ENCODE results near the gene PTAFR.

Gene PTAFR

DNA sequence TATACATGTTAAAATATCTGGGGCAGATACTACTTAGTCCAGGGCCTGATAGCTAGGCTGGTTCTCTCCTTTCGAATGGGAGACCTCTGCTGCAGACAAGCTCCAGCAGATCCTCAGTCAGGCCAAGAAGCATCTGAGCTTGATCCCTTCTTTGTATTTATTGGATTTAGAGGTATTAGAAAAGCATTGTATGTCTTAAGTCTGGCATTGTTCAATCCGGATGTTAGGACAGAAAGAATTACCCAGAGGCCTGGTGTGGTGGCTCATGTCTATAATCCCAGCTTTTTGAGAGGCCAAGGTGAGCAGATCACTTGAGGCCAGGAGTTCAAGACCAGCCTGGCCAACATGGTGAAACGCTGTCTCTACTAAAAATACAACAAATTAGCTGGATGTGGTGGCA lies 66.9 kb downstream of the PTAFR start:
- TF ChIP-seq EZH2phosphoT487 (IDR thresholded peaks at IDR 0.05; ENCODE audit: low read length): no peak
- no peak for TF ChIP-seq EZH2 (optimal IDR thresholded peaks at IDR 0.05; ENCODE audit: low read depth, low read length)
- TF ChIP-seq, protein P1, sequence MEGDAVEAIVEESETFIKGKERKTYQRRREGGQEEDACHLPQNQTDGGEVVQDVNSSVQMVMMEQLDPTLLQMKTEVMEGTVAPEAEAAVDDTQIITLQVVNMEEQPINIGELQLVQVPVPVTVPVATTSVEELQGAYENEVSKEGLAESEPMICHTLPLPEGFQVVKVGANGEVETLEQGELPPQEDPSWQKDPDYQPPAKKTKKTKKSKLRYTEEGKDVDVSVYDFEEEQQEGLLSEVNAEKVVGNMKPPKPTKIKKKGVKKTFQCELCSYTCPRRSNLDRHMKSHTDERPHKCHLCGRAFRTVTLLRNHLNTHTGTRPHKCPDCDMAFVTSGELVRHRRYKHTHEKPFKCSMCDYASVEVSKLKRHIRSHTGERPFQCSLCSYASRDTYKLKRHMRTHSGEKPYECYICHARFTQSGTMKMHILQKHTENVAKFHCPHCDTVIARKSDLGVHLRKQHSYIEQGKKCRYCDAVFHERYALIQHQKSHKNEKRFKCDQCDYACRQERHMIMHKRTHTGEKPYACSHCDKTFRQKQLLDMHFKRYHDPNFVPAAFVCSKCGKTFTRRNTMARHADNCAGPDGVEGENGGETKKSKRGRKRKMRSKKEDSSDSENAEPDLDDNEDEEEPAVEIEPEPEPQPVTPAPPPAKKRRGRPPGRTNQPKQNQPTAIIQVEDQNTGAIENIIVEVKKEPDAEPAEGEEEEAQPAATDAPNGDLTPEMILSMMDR (IDR thresholded peaks at IDR 0.05; ENCODE audit: low read length): no peak
- no peaks in the 10 kb centered on the region for H3K4me1 ChIP-seq (ENCODE audit: low read length)
- DNase-seq: no peak

DNA sequence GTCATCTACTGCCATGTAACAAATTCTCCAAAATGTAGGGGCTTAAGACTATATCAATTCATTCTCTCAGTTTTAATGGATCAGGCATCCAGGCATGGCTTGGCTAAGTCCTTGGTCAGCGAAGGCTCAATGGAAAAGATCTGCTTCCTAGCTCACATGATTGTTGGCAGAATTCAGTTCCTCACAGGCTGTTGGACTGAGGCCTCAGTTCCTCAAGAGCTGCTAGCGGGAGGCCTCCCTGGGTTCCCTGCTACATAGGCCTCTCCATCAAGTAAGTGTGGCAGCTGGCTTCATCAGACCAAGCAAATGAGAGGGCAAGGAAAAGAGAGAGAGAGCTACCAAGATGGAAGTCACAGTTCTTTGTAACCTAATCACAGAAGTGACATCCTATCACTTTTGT lies 68.5 kb downstream of the PTAFR start:
- no peaks in the 10 kb centered on the region for H3K79me2 ChIP-seq (ENCODE audit: low read length)
- H3K9me3 ChIP-seq (replicated peaks; ENCODE audit: insufficient read depth, low read length): no peaks in the 10 kb centered on the region
- no peaks in the 10 kb centered on the region for H3K4me1 ChIP-seq (ENCODE audit: low read length)
- no peak overlapping the region for H3K4me3 ChIP-seq (ENCODE audit: low read length)
- TF ChIP-seq, protein P1 (IDR thresholded peaks at IDR 0.05; ENCODE audit: low read length): no peak
- TF ChIP-seq EZH2 (optimal IDR thresholded peaks at IDR 0.05; ENCODE audit: low read depth, low read length): no peak
- TF ChIP-seq EZH2phosphoT487 (IDR thresholded peaks at IDR 0.05; ENCODE audit: low read length): no peak
- no peak overlapping the region for H3K9ac ChIP-seq (ENCODE audit: low read length)
- no peak for DNase-seq
- H3F3A ChIP-seq (ENCODE audit: insufficient read depth, low read length): no peaks in the 10 kb centered on the region
- H4K20me1 ChIP-seq (ENCODE audit: insufficient read depth, low read length): no peaks in the 10 kb centered on the region
- no peaks in the 10 kb centered on the region for H3K9me2 ChIP-seq (replicated peaks; ENCODE audit: insufficient read depth, low read length)
- no peaks in the 10 kb centered on the region for H3K27me3 ChIP-seq (replicated peaks; ENCODE audit: insufficient read depth, low read length)
- no peak overlapping the region for H3K4me2 ChIP-seq (ENCODE audit: low read depth, low read length)
- no peak overlapping the region for H2AFZ ChIP-seq (ENCODE audit: low read length)
- H3K27ac ChIP-seq (ENCODE audit: low read length): no peak overlapping the region
- no peaks in the 10 kb centered on the region for H3K36me3 ChIP-seq (replicated peaks; ENCODE audit: insufficient read depth, low read length)

More for the DNA sequence above, 66.9 kb downstream of the PTAFR start:
- Histone ChIP-seq H3K4me3 (ENCODE audit: low read length) (no peak overlapping the region), H3K4me2 (ENCODE audit: low read depth, low read length) (no peak overlapping the region), H3K36me3 (replicated peaks; ENCODE audit: insufficient read depth, low read length) (no peaks in the 10 kb centered on the region), H4K20me1 (ENCODE audit: insufficient read depth, low read length) (no peaks in the 10 kb centered on the region), H2AFZ (ENCODE audit: low read length) (no peak overlapping the region), H3K27me3 (replicated peaks; ENCODE audit: insufficient read depth, low read length) (no peaks in the 10 kb centered on the region), H3K9me3 (replicated peaks; ENCODE audit: insufficient read depth, low read length) (no peaks in the 10 kb centered on the region), H3K27ac (ENCODE audit: low read length) (no peak overlapping the region), H3F3A (ENCODE audit: insufficient read depth, low read length) (no peaks in the 10 kb centered on the region), H3K79me2 (ENCODE audit: low read length) (no peaks in the 10 kb centered on the region), H3K9me2 (replicated peaks; ENCODE audit: insufficient read depth, low read length) (no peaks in the 10 kb centered on the region), H3K9ac (ENCODE audit: low read length) (no peak overlapping the region)

DNA sequence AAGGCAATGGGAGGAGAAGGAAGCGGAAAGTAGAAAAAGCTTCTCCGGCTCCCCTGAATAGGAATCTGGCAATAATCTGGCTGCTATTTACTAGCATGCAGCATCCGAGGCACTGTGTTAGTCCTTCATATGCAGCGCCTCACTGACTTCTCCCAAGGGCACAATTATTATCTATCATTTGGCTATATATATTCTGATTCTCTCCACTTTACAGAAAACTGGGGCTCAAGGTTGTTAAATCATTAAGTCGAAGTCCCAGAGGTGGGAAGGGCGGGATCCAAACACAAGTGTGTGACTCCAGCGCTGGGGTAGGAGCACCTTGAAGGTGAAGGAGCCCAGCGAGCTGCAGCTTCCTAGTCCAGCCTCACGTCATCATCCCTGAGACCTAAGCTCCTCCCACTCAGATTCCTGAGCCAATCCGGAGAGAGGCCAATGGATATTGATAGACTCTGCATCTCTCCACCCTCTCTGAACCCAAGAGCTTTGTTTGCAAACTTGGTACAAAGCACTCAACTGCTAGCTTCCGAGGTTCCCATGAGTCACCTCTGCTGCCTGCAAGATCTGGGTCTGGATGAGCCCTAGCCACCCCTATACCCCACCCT lies 71.5 kb downstream of the PTAFR start:
- Histone ChIP-seq H3K79me2 (ENCODE audit: low read length) (no peaks in the 10 kb centered on the region), H3K36me3 (replicated peaks; ENCODE audit: insufficient read depth, low read length) (no peaks in the 10 kb centered on the region), H3F3A (ENCODE audit: insufficient read depth, low read length) (no peaks in the 10 kb centered on the region), H4K20me1 (ENCODE audit: insufficient read depth, low read length) (no peaks in the 10 kb centered on the region), H3K9me3 (replicated peaks; ENCODE audit: insufficient read depth, low read length) (no peaks in the 10 kb centered on the region), H3K27me3 (replicated peaks; ENCODE audit: insufficient read depth, low read length) (no peaks in the 10 kb centered on the region), H3K4me1 (ENCODE audit: low read length) (no peaks in the 10 kb centered on the region), H3K27ac (ENCODE audit: low read length) (no peak overlapping the region), H3K9ac (ENCODE audit: low read length) (no peak overlapping the region), H2AFZ (ENCODE audit: low read length) (no peak overlapping the region), H3K4me2 (ENCODE audit: low read depth, low read length) (no peak overlapping the region), H3K4me3 (ENCODE audit: low read length) (no peak overlapping the region), H3K9me2 (replicated peaks; ENCODE audit: insufficient read depth, low read length) (no peaks in the 10 kb centered on the region)
- DNase-seq: no peak
- TF ChIP-seq EZH2phosphoT487 (IDR thresholded peaks at IDR 0.05; ENCODE audit: low read length): no peak
- no peak for TF ChIP-seq EZH2 (optimal IDR thresholded peaks at IDR 0.05; ENCODE audit: low read depth, low read length)
- TF ChIP-seq, protein P1 (IDR thresholded peaks at IDR 0.05; ENCODE audit: low read length): no peak
